ENCODE results near the gene LIN37.

- TF ChIP-seq SIN3A (IDR thresholded peaks at IDR 0.05; ENCODE audit: borderline replicate concordance, insufficient read depth, low read depth, low read length) (no peak), POLR2AphosphoS5 (IDR thresholded peaks at IDR 0.05; ENCODE audit: low read depth, low read length) (no peak), REST (IDR thresholded peaks at IDR 0.05; ENCODE audit: insufficient read depth in 1 of 2, low read depth in 2 of 2, low read length in 1 of 2) (no peak), CTCF (IDR thresholded peaks at IDR 0.05) (no peak)
These were observed 36.9 kb downstream of the LIN37 start for GRCh38 chr19:35785339-35785627.

Data from Panc1 (cell line).